Activated CD8-positive, alpha-beta memory T cell treated with anti-CD3 and anti-CD28 coated beads for 1 hour (primary cell): Measurements from ENCODE around the gene ABCB11.
"Not testable (repeated sequence)": the region's sequence is repeated elsewhere in the genome, so short reads cannot be mapped to it uniquely, and the experiment has no call there.

ENCODE experiments used
- DNase-seq, 2 donors: peaks; one replicate each; pipeline ENCODE4 v3.0.0-alpha.2; 2020; ENCODE audit warnings: low read depth in 1 of 2; ENCODE audit errors: extremely low read depth in 1 of 2

The ABCB11 gene

GRCh38 chr2:168897449-168897848, 133.7 kb downstream of the ABCB11 start:
- DNase-seq, result no peak

GRCh38 chr2:168896783-168897182, 134.3 kb downstream of the ABCB11 start:
- no peak for DNase-seq

- DNase-seq, result no peak
Observed at GRCh38 chr2:168895771-168896170, 135.4 kb downstream of the ABCB11 start.

- no peak for DNase-seq
Observed at GRCh38 chr2:168894720-168895119, 136.4 kb downstream of the ABCB11 start.

GRCh38 chr2:168894101-168894500, 137.0 kb downstream of the ABCB11 start:
- DNase-seq, result no peak

- DNase-seq, result no peak
Observed at GRCh38 chr2:168892327-168892726, 138.8 kb downstream of the ABCB11 start.

GRCh38 chr2:168890006-168890782, 140.9 kb downstream of the ABCB11 start, which contains the start of gene SPC25:
Gene SPC25 (minus strand): TSS chr2:168890430. CDS start chr2:168889519, 911 bp downstream.
- DNase-seq, result peak; percentile 44 to 70

- DNase-seq, result no peak
Observed at GRCh38 chr2:168889635-168890005, 141.5 kb downstream of the ABCB11 start.

GRCh38 chr2:168884975-168885374, 146.1 kb downstream of the ABCB11 start:
- no peak for DNase-seq

- not testable (repeated sequence) for DNase-seq
Observed at GRCh38 chr2:168882163-168882562, 149.0 kb downstream of the ABCB11 start.

GRCh38 chr2:168874368-168875054, 156.6 kb downstream of the ABCB11 start:
- DNase-seq, result no peak

- DNase-seq, result not testable (repeated sequence)
Observed at GRCh38 chr2:168870824-168871223, 160.3 kb downstream of the ABCB11 start.
